H7 (cell line): ENCODE measurements around the gene USP40. TPM values are rescaled to one million over a fixed set of nuclear protein-coding genes. Genes with fewer than 3 reads are reported as not detected.

Experiments
- DNase-seq: peaks from one replicate; pipeline ENCODE4 v3.0.0; 2012
- H3K27me3 ChIP-seq: 2 replicates; pipeline ENCODE4 v1.6.0; 2011; ENCODE audit warnings: mild to moderate bottlenecking, low read length; ENCODE audit not compliant: control insufficient read depth, insufficient read depth
- H3K36me3 ChIP-seq: replicated peaks from 2 replicates; pipeline ENCODE4 v1.5.1; 2011; ENCODE audit warnings: low read length; ENCODE audit not compliant: control insufficient read depth, insufficient read depth
- H3K4me3 ChIP-seq: 2 replicates; pipeline ENCODE4 v1.5.1; 2011; ENCODE audit warnings: low read depth, mild to moderate bottlenecking, control low read depth, low read length, moderate library complexity; ENCODE audit not compliant: insufficient read depth
- total RNA-seq: library from RNA; depleted of rRNA; stranded (reverse); fragments of >200 nt; shearing (Covaris generic); gene quantifications from 2 replicates; pipeline ENCODE4 v1.2.3, GENCODE V29; 2014

USP40 gene
- total RNA-seq, 1 experiment from 2014 or later: 10.8 TPM

DNA sequence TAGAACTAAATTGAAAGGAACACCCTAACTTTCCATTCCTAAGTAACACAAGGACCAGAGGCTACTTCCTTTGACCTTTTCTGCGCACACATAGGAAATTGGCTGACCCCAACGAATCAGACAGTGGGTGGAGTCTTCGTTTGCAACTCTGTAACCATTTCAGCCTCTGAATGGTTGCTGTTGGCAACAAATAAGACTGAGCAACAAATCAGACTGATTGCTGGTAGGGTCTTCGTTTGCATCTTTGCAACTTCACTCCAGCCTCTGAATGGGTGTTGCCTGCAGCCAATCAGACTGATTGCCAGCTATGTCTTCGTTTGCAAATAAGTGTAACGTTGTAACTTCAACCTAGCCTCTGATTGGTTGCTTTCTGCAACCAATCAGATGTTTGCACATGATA, 34.6 kb downstream of the USP40 start:
- H3K27me3 ChIP-seq: no peaks in the 10 kb centered on the region
- no peaks in the 10 kb centered on the region for H3K36me3 ChIP-seq
- no peak overlapping the region for H3K4me3 ChIP-seq
- peak; percentile 1 for DNase-seq

DNA sequence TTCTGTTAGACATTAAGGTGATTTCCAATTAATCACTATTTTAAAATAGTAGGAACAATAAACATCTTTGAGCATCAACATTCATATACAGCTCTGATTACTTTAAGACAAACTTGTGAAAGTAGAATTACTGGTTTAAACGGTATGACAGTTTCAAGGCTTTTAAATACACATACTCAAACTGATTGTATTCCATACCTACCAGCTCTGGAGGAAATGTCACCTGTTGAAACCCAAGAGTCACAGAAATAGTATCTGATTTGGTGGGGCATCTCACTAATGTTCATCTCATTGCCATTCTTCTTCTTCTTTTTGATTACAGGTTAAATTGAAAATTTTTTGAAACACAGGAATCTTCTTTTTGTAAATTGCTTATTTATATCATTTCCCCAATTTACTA, 36.2 kb downstream of the USP40 start:
- Histone ChIP-seq H3K36me3 (no peaks in the 10 kb centered on the region), H3K27me3 (no peaks in the 10 kb centered on the region), H3K4me3 (no peak overlapping the region)
- DNase-seq: no peak

DNA sequence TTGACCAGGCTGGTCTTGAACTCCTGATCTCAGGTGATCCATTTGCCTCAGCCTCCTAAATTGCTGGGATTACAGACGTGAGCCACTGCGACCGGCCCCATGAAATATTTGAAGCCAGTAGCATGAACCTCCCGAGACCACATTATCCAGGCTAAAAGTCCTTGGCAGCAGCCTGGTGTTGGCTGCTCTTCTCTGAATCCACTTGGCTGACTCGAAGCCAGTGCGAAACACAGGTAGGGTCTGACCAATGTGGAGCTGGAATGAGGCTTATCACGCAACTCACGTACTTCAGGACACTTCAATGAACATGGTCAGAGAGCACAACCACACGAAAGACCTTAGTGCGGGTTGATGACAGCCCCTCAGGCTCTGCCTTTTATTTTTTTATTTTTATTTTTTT, 38.4 kb downstream of the USP40 start:
- no peak for DNase-seq
- Histone ChIP-seq H3K27me3 (no peaks in the 10 kb centered on the region), H3K4me3 (no peak overlapping the region), H3K36me3 (no peaks in the 10 kb centered on the region)

DNA sequence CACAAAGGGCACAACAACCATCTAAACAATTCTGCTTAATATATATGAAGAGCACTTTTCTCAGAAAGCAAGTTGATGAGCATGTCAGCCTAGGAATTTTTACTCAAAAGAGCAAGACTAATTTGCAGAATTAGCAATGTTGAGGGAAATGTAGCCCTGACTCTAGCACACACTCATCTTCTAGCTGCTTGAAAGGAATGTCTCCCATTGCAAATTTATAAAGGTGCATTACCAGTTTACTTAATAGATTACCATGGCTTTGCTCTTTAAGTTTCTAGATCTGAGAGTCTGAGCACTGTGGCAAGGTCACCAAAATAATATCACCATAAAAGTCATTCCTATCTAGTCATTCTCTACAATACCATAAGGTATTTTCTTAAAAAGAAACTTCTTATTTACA, 40.8 kb downstream of the USP40 start:
- Histone ChIP-seq H3K36me3 (no peaks in the 10 kb centered on the region), H3K27me3 (no peaks in the 10 kb centered on the region), H3K4me3 (no peak overlapping the region)
- DNase-seq: no peak

DNA sequence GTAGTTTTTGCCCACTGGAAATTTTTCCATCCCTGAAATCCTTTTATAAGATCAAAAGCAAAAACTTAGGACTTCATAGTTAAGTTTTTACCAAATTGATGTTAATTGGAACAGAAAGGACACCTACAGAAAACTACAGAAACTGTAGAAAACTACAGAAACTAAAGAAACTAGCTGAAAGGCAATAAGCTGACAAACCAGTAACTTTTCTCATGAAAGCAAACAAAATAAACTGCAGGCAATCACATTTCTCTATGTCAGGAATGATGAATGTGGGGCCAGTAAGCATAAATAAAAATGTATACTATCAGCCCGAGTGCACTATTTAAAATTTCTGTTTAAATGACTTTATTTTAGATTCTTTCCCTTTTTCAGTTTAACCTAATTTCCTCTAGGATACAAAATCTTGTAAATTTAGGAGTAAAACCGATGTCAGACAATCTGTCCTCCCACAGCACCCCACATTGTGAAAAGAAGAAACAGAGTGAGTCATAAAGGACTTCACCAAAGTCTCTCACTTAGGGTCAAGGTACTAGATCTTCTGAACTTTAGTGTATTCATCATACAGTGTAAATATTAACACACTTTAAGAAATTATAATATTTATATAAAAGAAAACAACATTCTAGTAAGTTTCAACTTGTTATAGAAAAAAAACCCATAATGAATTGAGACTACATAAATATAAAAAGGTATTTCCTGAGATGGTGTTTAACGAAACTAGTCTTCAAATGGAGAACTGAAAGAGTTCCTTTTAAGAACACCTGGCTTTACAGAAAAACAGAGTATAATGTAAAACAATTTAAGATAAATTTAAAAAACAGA, 46.6 kb downstream of the USP40 start:
- Histone ChIP-seq H3K27me3 (no peaks in the 10 kb centered on the region), H3K36me3 (no peaks in the 10 kb centered on the region), H3K4me3 (no peak overlapping the region)
- no peak for DNase-seq

DNA sequence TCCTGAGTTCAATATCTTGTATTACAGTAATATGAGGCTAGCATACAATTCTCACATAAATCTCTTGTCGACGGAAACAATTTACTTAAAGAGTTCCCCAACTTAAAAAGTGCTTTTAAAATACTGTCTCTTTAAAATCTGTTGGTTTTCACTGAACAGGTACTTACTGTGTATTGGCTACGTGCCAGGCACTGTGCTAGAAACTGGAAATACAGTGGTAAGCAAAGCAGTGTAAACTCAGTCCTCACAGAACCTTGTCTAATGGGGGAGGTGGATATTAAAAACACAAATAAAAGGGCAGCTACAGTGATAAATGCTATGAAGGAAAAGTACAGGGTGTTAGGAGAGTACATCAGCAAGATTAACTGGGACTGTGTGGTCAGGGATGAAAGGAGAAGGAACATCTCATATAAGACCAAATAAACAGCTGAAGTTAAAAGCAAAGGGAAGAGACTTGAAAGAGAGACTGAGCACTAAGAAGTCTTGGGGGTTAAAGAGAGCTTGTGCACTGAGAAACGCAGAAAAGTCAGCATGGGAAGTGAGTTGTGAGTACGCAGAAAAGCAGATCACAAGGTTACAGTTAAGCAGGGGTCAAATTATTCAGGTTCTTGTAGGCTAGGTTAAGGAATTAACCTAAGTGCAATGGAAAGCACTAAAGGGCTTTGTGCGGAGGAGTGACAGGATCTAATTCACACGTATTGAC, 52.5 kb downstream of the USP40 start:
- Histone ChIP-seq H3K36me3 (no peaks in the 10 kb centered on the region), H3K4me3 (no peak overlapping the region), H3K27me3 (no peaks in the 10 kb centered on the region)
- DNase-seq: no peak

DNA sequence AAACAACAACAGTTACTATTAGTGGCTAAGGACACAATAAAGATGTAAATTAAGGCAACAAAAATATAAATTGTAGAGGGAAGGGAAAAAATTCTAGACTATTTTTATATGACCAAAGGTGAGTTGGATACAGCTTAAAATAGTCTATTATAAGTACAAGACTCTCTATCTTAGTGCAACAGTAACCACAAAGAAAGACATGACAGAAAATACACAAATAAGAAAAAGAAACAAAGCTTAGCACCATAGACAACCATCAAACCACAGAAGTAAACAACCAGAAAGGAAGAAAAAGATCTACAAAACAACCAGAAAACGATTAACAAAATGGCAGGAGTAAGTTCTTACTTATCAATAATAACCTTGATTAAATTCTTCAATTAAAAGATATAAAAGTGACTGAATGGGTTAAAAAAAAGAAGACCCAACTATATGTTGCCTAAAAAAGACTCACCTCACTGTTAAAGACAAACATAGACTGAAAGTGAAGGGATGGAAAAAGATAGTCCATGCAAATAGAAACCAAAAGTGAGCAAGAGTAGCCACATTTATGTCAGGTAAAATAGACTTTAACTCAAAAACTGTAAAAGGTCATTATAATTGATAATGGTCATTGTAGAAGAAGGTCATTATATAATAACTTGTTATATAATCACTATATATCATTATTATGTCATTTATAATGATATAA, 62.5 kb downstream of the USP40 start:
- no peaks in the 10 kb centered on the region for H3K27me3 ChIP-seq
- H3K36me3 ChIP-seq: no peaks in the 10 kb centered on the region
- no peak for DNase-seq
- H3K4me3 ChIP-seq: no peak overlapping the region

DNA sequence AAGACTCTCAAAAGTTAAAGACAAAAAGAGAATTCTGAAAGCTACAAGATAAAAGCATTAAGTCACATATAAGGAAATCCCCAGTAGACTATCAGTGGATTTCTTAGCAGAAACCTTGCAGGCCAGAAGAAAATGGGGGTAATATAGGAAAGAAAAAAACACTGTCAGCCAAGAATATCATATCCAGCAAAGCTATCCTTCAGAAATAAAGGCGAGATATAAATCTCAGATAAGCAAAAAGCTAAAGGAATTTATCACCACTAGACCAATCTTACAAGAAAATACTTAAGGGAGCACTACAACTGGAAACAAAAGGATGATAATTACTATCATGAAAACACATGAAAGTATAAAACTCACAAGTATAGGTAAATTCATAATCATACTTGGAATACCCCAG, 63.1 kb downstream of the USP40 start:
- Histone ChIP-seq H3K36me3 (no peaks in the 10 kb centered on the region), H3K27me3 (no peaks in the 10 kb centered on the region), H3K4me3 (no peak overlapping the region)
- DNase-seq: no peak

DNA sequence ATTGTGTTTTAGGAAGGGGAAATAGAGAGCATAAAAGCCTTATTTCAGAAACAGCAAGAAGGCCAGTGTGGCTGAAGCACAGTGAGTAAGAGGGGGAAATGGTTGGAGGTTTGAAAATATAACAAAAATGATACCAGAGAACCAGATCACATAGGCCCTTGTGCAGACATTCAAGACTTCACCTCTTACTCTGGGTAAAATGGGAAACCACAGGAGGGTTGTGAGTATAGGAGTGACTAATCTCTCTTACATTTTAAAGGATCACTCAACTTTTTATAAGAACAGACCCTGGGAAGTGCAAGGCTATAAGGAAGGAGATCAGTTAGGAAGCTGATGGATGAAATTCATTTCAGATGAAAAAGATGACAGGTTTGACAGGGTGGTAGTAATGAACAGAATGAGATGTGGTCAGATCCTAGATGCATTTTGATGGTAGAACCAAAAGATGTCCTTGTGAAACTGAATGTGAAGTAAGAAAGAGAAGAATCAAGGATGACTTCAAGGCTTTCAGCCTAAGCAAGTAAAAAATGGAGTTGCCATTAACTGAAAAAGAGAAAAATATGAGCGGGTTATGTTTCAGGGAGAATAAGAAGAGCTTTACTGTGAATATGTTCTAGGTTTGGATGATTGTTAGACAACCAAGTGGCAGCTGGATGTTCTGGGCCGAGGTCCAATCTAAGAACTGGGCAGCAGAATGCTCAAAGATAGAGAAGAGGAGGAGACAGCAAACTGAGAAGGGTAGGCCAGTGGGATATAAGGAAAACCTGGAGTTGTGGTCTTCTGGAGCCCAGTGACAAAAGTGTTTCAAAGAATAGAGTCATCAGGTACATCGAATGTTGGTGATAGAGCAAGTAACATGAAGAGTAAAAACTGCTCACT, 65.1 kb downstream of the USP40 start:
- Histone ChIP-seq H3K27me3 (no peaks in the 10 kb centered on the region), H3K36me3 (no peaks in the 10 kb centered on the region), H3K4me3 (no peak overlapping the region)
- DNase-seq: no peak

DNA sequence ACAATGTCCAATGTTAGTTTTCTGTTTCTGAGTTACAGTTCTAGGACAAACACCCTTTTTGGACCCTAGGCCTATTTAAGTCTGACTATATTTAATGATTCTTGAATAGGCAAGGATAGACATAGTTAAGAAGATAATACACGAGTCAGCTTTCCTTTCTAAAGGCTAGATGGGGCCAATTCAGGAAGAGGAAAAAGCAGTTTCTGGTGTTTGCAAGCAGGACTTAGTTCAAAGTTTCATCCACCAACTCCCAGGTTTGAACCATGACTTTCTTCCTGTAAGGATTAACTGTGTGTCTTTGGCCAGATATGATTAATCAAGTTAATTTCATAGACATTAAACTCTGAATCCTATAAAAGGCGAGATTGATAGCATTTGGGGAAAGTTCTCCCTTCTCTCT, 66.7 kb downstream of the USP40 start:
- Histone ChIP-seq H3K27me3 (no peaks in the 10 kb centered on the region), H3K36me3 (no peaks in the 10 kb centered on the region), H3K4me3 (no peak overlapping the region)
- no peak for DNase-seq

DNA sequence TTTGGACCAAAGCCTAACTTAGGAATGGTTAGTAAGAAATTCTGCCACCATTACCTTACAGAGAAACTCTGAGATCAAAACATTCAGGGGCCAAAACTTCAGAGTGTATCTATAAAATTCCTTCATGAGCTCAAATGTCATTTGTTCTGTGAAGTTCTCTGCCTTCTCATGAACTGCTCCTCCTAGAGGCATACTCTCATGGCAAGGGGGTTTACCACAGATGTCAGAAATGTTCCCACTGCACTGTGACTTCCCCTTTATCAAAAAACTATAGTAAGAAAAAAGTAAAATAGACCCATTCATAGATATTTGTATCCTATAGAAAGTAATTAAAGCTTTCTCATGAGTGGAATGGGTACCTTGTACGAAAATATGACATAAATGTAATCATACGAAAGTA, 68.5 kb downstream of the USP40 start:
- H3K27me3 ChIP-seq: no peaks in the 10 kb centered on the region
- no peaks in the 10 kb centered on the region for H3K36me3 ChIP-seq
- no peak for DNase-seq
- no peak overlapping the region for H3K4me3 ChIP-seq

DNA sequence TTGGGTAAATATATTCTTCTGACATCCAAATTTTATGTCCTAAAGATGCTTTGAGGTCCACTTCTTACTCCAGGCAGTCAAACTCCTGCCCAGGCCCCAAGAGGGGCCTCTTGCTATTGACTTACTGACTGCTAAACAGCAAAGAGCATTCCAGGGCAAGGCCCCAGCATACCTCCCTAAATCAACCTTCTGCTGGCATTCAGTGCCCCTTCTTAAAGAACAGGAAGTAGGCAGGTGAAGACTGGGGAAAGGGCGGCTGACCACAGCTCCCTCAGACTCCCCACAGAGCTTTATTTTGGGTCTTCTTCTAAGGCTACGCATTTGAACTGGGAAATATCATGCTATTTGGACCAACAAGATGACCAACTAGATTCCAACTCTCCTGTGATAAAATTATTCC, 68.9 kb downstream of the USP40 start:
- no peak for DNase-seq
- Histone ChIP-seq H3K4me3 (no peak overlapping the region), H3K36me3 (no peaks in the 10 kb centered on the region), H3K27me3 (no peaks in the 10 kb centered on the region)

DNA sequence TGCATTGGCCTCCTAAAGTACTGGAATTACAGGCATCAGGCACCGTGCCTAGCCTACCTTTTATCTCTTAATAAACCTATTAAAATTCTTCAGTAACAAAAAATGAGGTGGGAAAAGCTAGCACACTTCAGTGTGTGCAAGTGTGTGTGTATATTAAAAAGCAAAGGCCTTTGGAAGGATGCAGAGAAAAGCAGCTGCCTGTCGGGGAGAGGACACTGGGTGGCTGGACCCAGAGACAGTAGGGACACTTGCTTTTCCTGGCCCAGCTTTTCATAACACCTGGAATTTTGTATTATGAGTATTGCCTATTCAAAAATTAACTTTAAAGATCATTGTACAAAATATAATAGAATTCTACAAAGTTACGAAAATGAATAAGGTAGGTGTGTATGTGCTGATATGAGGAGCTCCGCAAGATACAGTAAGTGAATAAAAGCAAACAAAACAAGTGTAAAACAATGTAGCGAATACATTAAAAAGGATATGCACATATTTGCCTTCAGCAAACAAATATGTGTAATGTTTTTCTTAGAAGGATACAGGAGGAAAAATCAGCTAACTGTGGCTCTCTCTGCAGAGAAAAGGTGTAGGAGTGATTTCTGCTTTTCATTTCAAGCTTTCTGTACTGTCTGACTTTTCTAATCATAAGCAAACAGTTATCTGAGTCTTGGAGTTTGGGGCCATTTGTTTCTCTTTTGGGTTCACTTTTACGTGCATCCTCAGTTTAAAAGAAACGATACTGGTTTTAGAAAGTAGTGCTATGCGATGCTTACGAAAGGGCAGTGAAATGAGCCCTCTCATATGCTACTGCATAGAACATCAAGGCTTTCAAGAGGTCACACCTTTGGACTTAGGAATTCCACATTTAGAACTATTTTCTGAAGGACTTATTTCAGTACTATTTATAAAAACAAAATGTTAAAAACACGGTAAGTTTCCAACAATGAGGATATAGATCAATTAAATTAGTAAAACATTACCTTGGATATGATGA, 70.8 kb downstream of the USP40 start:
- Histone ChIP-seq H3K27me3 (no peaks in the 10 kb centered on the region), H3K4me3 (no peak overlapping the region), H3K36me3 (no peaks in the 10 kb centered on the region)
- no peak for DNase-seq
